GM19438 (cell line): Measurements from ENCODE around the gene MAD1L1.
"Not testable (repeated sequence)": the region's sequence is repeated elsewhere in the genome, so short reads cannot be mapped to it uniquely, and the experiment has no call there.

ENCODE experiments used
- ATAC-seq: cut with Tn5 transposase; IDR thresholded peaks from one replicate; pipeline ENCODE4 v1.9.1; 2021; ENCODE audit warnings: low read depth; ENCODE audit not compliant: unreplicated experiment

Gene MAD1L1

GRCh38 chr7:1979591-1980560, 252.9 kb downstream of the MAD1L1 start:
- ATAC-seq, result no peak

DNA sequence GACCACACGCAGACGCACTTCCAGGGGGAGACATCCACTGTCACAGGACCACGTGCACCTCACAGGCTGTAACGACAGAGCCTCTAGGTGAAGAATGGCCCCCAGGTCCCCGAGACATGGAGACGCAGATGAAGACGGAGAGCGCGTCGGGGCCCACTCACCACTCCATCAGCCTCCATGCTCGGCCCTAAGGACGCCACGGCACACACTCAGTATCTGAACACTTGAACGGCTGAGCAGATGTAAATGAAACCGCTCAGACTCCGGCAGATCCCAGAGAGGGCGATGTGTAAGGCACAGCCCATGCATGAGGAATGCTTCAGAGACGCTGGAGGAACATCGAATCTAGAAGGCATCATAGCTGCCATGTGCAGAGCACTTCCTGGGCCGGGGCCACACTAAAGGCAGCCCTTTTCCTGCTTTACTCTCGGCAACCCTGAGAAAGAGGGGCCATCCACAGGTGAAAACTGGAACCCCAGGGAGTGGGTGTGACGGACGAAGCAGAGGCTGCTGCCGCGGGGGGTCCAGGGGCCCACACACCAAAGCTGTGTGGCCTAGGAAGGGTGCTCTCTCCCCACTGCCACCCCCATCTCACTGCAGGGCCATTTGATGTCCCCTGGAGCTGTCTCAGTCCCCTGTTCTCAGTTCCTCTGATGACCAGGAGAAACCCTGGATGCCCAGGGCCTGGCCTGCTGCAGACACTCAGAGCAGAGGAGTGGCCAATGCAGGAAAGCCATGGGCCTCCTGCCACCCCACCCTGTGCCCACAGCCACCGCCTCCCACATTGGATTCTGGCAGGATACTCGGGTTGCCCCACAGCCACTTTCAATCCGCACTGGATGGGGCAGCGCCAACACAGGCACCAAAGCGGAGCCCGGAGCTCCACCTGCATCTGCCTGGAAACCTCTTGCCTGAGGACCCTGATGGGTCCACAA, 253.8 kb downstream of the MAD1L1 start:
- ATAC-seq, result no peak

GRCh38 chr7:1977876-1978441, 254.8 kb downstream of the MAD1L1 start:
- ATAC-seq, result no peak

GRCh38 chr7:1977059-1977875, 255.5 kb downstream of the MAD1L1 start:
- ATAC-seq, result no peak

GRCh38 chr7:1976521-1976920, 256.2 kb downstream of the MAD1L1 start:
- not testable (repeated sequence) for ATAC-seq

DNA sequence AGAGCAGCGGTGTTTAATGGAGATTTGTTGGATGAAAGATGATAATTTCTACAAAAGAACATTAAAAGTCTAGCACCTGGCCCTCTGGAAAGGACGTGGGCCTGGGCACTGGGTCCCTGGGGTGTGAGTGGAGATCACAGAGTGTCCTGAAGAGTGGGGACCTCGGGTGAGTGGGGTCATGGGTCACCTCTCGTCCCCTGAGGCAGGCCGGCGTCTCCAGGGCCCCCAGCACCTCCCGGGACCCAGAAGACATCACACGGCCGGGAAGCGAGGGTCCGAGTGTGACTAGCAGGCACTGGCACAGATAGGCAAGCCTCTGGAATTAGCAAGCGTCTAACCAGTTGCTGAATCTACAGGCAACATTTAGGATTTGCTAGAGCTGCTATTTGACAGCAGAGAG, 257.2 kb downstream of the MAD1L1 start:
- no peak for ATAC-seq

DNA sequence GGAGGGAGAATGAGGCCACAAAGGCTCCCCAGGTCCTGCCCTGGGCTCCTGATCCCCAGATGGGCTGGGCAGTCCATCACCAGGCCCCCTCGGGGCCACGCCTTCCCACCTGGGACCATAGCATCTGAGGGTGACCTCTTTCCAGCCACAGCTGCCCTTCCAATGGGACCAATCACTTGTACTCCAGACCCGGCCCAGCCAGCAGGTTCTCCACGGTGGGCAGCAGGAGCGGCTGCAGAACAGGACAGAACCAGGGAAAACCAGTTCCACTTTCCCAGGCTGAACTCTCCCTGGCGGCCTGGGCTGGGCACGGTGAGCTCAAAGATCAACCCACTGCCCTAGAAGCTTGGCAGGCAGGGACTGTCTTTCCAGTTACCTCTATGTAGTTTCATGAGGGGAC, 257.6 kb downstream of the MAD1L1 start:
- no peak for ATAC-seq

- ATAC-seq, result no peak
Observed at GRCh38 chr7:1974290-1975101, 258.2 kb downstream of the MAD1L1 start.

DNA sequence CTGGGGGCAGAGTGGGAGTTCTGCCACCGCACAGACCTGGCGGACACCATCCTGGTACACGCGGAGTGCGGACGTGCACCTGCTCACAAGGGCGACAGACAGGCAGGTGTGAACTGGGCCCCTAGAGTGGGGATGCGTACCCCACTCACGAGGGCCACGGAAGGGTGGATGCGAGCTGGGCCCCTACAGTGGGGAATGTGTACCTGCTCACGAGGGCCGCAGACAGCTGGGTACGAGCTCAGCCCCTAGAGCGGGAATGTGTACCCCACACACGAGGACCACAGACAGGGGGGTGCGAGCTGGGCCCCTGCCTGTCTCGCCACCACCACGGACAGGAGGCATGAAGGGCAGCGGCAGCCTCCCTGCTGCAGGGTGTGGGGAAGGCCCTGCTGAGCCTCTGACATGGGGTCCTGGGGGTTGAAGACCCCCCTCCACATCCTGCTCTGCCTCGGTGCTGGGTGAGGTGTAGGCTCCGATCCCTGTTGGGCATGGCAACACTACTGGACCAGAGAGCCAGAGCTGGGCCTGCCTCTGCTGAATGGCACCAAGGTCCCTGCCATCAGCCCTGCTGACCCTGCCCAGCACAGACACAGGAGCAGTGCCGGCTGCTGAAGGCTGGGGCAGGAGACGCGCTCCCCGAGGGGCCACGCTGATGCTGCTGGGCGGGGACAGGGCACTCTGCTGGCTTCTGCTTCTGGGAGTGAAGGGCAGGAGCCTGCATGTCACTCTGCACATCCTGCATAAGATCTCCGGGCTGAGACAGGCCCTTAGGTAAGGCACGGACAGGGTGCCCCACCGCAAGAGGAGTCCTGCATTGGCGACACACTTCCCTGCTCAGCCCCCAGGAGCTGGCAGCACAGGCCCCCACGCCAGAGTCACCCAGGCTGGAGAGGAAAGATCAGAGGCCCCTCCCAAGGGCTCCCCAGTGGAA, 259.2 kb downstream of the MAD1L1 start:
- no peak for ATAC-seq

DNA sequence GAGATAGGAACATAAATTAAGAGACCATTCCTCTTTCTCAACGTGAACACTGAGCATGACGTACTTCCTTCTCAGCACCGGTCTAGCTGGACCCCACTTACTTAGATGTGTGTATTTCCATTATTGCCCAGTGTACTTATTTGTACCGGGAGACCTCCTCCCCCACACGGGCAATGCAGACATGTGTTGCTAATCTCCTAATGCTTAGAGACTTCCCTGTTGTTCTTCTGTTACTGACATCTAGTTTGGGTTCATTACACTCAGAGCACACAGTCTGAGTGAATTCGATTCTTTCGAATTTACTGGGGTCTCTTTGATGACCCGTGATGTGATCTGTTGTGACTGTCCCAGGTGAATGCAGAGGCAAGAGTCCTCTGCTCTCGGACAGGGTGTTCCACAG, 260.0 kb downstream of the MAD1L1 start:
- ATAC-seq, result no peak

DNA sequence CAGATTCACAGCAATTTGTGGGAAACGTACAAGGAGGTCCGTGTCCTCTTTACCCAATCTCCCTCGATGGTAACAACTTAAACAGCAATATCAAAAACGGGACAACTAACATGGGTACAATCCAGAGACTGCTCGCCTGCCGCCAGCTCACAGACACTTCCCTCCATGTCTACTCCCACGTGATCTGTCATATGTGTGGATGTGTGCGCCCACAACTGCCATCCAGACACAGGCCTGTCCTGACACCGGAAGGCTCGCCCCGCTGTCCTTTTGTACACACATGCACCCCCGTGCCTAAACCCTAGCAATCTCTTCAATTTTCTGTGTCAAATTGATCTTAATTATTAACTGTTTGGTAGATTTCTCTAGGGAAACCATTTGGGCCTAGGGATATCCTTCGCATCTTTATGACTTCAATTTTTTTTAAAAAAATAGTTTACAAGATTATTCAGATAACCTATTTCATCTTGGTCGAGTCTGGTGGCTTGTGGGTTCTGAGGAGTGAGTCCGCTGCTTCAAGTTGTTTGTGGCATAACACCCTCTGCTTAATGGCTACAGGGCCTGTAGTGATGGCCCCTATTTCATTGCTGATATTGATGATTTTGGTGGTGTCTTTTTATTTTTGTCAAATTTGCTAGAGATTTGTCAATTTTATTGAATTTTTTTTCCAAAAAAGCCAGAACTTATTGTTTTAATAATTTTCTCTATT, 260.6 kb downstream of the MAD1L1 start:
- no peak for ATAC-seq

DNA sequence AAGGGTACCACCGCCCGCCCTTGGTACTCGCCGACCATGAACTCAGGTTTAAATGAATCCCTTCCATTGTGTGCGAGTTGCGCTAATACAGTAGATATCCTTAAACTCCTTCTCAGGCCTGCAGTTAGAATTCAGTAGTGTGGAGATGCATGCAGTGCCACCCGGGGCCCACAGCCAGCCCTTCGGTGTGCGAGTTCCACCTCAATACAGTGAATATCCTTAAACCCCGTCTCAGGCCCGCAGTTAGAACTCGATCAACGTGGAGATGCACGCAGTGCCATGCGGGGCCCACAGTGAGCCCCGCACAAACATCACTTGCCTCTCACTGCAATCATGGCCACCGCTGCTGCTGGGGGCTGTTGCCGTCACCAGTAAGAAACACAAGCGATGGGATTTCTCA, 261.9 kb downstream of the MAD1L1 start:
- ATAC-seq, result no peak

GRCh38 chr7:1970285-1970660, 262.5 kb downstream of the MAD1L1 start:
- not testable (repeated sequence) for ATAC-seq

- no peak for ATAC-seq
Observed at GRCh38 chr7:1969459-1970284, 263.1 kb downstream of the MAD1L1 start.

- ATAC-seq, result no peak
Observed at GRCh38 chr7:1968397-1969111, 264.2 kb downstream of the MAD1L1 start.
